Ramos (cell line): ENCODE results near the gene MAML3.
"Not testable (repeated sequence)": the region's sequence is repeated elsewhere in the genome, so short reads cannot be mapped to it uniquely, and the experiment has no call there.

Experiments used
- in situ Hi-C: fragments of 300-500 bp; cut with MboI; formaldehyde crosslinking; loops from one replicate; pipeline ENCODE4 v1.14.3; 2022; ENCODE audit warnings: low sequenced_read_pairs; ENCODE audit not compliant: unreplicated experiment

MAML3 gene

GRCh38 chr4:139973616-139974015 lies 180.4 kb downstream of the MAML3 start:
- in situ Hi-C loops: no loop called here

DNA sequence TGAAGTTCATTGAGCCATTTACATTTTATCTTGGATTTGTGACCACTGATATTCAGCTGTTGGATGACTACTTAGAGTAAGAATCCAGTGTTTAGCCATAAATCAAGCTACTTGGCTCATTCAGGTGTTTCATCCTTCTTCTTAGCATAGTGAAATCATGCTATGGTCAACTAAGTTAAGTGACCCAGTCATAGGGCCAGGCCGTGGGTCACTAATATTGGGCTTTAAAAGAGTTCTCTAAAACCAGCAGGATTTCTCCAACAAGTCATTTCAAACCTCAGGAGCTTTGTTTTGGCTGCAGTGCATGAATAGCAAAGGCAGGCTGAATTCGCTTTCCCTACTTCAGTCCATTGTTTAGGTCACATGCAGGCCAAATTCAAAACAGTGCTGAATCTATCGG lies 181.0 kb downstream of the MAML3 start:
- in situ Hi-C loops: no loop called here

DNA sequence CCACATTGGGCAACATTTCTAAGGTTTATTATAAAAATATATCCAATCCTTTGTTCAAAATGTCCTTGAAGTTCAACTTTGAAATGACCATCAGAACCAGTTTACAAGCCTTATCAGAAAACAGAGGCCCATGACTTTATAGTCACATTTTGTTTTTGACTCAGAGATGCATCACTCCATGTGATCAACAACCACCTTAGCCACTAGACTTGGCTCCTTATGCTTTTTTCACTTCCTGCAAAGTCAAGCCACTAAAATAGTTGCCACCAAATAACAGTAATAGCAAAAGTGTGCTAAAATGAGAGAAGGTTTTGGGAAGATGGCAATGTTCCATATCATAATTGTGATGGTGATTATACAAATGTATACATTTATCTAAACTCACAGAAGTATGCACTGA lies 181.7 kb downstream of the MAML3 start:
- in situ Hi-C loops: no loop called here

- in situ Hi-C loops: no loop called here
Observed at GRCh38 chr4:139971111-139971510, 182.9 kb downstream of the MAML3 start.

GRCh38 chr4:139969635-139970266 lies 184.2 kb downstream of the MAML3 start:
- in situ Hi-C loops: no loop called here

- in situ Hi-C loops: no loop called here
Observed at GRCh38 chr4:139968831-139969230, 185.2 kb downstream of the MAML3 start.

DNA sequence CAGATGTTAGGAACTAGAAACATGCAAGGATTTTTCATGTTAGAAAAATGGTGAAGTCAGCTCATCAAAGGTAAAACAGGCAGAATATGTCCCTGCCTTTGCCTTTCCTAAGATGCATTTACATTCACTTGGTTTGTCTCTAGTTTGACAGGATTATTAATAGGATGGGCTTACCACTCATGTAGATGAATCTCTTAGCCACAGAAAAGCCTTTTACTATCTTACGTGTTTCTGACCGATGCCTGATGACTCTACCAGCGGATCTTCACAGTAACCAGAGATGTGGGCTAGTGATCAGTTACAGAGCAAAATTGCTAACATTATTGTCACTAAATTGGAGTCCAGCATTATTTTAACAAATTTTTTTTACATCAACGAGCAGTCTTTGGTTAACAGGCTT lies 187.6 kb downstream of the MAML3 start:
- in situ Hi-C loops: no loop called here

- in situ Hi-C loops: no loop called here
Observed at GRCh38 chr4:139965789-139966188, 188.2 kb downstream of the MAML3 start.

- in situ Hi-C loops: no loop called here
Observed at GRCh38 chr4:139963708-139964107, 190.3 kb downstream of the MAML3 start.

GRCh38 chr4:139962130-139962684 lies 191.8 kb downstream of the MAML3 start:
- in situ Hi-C loops: no loop called here

DNA sequence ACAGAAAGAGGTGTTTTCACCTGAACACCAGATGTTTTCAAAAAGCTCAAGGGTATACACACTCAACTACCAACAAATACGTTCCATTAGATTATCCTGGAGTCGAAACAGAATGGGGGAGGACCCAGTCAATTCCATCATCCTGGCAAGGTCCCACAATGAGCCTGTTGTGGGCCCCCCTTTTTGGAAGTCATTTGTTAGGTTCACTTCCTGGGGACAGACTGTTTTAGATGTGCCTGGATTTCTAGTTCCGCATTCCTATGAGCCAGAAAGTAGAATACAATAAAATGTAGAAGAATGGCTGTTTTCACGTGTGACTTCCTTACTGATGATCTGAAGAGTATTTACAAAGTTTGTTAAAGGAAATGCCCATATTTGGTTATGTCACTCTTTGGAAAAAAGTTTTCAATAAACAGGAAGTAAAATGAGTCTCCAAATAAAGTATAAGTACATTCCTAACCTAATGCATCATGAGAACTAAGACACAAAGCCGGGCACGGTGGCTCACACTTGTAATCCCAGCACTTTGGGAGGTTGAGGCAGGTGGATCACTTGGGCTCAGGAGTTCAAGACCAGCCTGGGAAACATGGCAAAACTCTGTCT lies 192.5 kb downstream of the MAML3 start:
- in situ Hi-C loops: no loop called here

DNA sequence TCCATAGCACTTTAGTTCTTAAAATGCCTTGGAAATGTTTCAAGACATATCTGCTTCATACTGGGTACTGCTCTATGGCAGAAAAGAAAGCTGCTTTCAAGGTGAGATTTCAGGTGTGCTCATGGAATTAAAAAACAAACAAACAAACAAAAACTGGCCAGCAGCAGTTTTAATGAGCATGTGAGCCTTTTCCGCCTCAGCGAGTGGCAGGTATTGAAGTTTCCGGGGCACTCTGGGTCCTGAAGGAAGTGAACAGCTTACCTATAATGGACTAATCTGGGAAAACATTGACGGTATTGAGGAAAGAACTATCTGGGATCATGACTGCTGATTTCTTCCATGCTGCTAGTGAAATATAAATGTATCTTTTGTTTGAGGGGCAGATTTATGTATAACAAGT lies 194.6 kb downstream of the MAML3 start:
- in situ Hi-C loops: no loop called here

DNA sequence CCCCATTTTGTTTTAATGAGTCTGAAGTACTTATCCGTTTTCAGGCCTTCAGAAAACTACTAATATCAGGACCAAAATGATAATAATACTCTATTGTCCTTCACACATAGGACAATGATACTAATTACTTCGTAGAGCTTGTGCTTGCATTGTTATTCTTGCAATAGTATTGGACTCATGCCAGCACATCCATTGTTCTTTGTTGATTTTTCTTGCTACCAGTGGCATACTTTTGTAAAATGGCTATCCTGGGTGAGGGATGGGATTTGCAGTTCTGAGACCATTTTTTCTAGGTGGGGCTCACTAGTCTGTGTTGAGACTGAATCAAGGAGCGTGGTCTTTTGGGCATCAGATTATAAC lies 195.3 kb downstream of the MAML3 start:
- in situ Hi-C loops: no loop called here

- in situ Hi-C loops: no loop called here
Observed at GRCh38 chr4:139957986-139958738, 195.8 kb downstream of the MAML3 start.

DNA sequence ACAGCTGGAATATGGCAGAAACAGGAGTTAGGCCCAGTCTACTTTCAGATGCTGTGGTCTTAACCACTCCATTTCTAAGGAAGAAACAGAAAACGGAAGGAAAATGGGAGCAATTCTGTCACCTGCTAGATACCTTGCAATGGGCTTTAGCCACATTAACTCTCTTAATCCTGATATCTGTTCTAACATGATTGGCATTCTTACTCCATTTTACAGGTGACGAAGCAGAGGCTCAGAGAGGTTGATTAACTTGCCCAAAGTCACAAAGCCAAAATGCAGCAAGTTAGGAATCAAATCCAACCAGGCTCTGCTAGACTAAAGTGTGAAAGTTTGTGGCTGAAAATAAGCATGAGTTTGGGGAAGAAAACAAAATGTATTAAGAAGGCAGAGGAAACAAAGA lies 196.9 kb downstream of the MAML3 start:
- in situ Hi-C loops: no loop called here

GRCh38 chr4:139956507-139957017 lies 197.4 kb downstream of the MAML3 start:
- in situ Hi-C loops: no loop called here

DNA sequence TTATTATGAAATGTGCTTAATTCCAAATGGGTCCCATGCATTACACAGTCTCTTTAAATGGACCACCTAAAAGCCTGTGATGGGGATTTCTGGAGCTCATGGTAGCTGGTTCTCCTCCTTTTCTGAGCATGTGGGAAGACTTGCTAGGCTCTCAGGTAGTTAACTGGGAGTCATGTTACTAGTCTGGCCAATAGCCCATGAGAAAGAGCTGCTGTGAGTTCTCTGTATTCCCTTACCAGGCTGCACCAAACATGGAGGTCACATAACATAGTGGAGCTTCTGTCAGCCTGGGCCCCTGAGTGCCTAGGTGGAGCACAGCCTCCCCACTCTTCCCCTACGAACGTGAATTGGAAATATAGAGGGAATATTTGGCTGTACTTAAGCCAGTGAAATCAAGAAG lies 198.4 kb downstream of the MAML3 start:
- in situ Hi-C loops: no loop called here

DNA sequence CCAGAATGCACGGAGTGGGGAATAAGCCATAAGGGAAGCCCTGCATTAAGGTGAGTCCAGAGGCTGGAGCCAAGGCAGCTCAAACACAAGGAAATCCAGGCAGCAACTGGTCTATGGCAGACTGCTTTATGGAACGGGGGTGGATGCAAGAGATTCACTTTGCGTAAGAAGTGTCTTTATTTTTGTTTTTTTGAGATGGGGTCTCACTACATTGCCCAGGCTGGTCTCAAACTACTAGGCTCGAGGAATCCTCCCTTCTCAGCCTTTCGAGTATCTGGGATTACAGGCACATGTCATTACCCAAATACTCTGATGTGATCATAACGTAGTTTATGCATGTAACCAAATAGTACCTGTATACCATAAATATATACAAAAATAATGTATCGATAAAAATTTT lies 199.5 kb downstream of the MAML3 start:
- in situ Hi-C loops: no loop called here

DNA sequence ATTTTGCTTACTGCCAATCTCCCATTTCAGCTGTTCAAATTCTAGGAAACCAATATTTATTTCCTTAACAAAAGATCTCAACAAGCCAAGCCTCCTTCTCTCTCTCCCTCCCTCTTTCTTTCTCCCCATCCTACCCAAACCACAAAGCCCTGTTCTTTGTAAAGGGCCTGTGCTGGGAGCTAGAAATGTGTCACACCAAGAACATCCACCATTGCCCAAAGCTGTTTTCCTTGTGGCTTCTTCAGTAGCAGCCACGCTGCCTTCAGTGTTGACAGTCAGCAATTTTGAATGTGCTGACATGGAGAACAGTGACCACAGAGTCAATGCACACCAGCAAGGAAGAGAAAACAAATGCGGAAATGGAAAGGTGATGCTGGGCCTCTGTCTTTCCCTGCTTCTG lies 203.0 kb downstream of the MAML3 start:
- in situ Hi-C loops: no loop called here

DNA sequence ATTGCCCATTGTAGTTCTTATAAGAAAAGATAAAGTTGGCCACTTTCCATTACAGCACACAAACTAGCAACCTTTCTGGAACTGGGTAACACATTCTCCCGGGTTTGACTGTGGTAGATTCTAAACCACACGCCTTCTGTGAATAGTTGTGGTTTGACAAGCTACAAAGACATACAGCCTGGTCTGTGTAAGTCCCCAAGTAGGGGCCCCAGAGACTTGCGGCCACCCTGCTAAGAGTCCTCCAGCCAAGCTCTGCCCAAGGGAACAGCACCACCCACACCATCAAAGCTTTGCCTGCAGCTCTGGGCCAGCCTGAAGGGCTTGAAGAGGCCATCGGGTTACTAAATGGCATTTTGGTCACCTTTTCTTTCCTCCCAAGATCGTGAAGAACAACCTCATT lies 203.4 kb downstream of the MAML3 start:
- in situ Hi-C loops: no loop called here

GRCh38 chr4:139944916-139945315 lies 209.1 kb downstream of the MAML3 start:
- in situ Hi-C loops: not testable (repeated sequence)
